Epithelial cell of esophagus (primary cell): ENCODE data around the gene MBNL1.
A peak's percentile ranks its signal among the peaks of the same experiment; 100 is the strongest.

Experiments used
- DNase-seq: peaks from one replicate; pipeline ENCODE4 v3.0.0; 2010; ENCODE audit warnings: low read depth
- H3K4me3 ChIP-seq: 2 replicates; pipeline ENCODE4 v1.5.1; 2011; ENCODE audit warnings: mild to moderate bottlenecking, low read length, control low read depth
- TF ChIP-seq, protein P1 (sequence below): IDR thresholded peaks from 2 replicates; pipeline ENCODE4 v1.5.1; 2011; ENCODE audit warnings: low read depth, mild to moderate bottlenecking, low read length, control low read depth, inconsistent platforms; ENCODE audit not compliant: insufficient read depth; ENCODE audit errors: missing control alignments

The MBNL1 gene

DNA sequence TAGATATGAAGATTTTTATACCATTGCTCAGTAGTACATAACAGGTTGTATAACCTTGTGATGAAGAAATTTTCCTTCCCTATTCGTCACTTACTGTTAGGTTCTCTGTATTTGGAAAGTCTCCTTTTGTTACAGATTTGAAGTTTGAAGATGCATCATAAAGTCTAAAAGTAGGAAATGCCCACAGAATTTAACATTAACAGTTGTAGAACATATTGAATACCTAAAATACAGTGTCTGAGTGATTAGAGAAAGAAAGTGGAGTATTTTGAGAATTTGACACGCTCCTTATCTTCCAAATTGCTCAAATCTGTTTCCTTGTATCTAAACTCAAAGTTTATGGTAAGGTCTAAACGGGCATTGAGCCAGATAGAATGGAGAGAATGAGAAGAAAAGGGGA is 111.3 kb downstream of the MBNL1 start:
- no peak overlapping the region for H3K4me3 ChIP-seq
- TF ChIP-seq, protein P1, sequence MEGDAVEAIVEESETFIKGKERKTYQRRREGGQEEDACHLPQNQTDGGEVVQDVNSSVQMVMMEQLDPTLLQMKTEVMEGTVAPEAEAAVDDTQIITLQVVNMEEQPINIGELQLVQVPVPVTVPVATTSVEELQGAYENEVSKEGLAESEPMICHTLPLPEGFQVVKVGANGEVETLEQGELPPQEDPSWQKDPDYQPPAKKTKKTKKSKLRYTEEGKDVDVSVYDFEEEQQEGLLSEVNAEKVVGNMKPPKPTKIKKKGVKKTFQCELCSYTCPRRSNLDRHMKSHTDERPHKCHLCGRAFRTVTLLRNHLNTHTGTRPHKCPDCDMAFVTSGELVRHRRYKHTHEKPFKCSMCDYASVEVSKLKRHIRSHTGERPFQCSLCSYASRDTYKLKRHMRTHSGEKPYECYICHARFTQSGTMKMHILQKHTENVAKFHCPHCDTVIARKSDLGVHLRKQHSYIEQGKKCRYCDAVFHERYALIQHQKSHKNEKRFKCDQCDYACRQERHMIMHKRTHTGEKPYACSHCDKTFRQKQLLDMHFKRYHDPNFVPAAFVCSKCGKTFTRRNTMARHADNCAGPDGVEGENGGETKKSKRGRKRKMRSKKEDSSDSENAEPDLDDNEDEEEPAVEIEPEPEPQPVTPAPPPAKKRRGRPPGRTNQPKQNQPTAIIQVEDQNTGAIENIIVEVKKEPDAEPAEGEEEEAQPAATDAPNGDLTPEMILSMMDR = no peak
- no peak for DNase-seq

DNA sequence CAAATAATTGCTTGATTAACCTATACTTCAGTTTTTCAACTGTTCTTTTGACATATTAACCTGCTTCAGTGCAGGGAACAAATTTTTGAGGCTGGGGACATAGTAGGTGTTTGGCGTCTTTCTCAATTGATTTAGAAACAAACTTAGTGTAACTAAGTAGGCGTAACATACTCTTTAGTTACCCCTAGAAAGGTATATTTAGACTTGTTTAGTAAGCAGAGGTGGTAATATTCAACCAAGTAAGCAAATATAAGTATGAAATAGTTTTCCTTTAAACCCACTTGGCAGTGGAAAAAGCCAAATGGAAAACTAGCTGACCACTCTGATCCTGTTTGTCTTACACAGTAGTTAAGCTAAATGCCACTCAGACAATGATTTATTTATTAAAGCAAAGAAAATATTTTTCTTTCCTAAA is 113.2 kb downstream of the MBNL1 start:
- DNase-seq = no peak
- TF ChIP-seq, protein P1 = no peak
- H3K4me3 ChIP-seq = peak overlapping the region; percentile 0

DNA sequence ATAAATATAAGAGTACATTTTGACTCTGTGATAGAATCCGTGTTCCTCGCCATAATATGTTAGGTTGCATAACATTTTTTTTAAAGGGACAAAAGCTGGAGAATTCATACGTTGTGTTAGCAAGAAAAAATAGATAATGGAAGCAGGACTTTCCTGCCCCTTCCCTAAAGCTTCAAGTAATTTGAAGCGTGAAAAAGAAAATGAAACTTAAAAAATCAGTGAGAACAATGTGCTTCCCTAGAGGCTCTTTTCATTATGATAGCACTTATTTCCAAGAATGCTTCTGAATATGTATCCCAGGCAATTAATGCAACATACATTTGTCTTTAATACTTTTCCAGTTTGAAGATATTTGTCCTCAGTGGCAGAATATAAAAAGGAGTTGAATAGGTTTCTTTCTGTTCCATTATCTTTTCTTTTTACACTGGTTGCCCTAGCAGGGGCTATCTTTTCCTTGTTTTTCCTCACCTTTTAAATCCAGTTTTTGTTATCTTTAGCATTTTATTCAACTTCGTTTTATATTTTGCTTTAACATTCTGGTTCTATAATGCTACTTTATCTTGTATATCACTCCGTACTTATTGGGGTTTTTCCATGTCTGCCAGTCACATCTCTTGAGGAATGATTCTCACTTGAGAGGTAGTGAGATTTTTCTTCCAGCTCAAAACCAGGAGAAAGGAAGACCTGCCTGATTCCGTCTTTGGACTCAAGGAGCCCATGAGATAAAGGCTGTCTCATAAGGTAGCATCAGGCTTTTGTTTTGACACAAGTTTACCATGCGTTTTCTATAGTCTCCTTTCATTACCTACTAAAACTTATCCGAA is 113.8 kb downstream of the MBNL1 start:
- DNase-seq = no peak
- peak overlapping the region; percentile 0 for H3K4me3 ChIP-seq

DNA sequence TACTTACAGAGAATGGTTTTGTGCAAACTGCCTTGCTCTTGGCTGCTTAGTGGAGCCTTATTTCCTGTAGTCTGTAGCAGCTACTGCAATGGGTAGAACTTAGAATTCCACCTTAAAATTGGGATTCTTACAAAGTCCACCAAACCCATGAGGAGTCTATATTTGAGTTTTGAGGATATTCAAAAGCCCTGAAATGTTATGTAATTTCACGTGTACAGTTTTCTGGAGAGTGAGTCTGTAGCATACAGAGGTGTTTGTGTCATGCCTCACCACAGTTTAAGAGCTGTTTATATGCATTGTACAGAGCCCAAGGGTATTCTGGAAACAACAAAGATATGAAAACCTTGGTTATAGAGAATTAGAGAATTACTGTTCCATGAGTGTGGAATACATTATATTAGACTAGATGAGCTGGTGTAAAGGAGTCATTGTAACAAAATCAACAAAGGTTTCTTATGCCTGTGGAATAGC is 114.4 kb downstream of the MBNL1 start:
- no peak overlapping the region for H3K4me3 ChIP-seq
- no peak for DNase-seq
- TF ChIP-seq, protein P1 = no peak

More for the DNA sequence above, 113.8 kb downstream of the MBNL1 start:
- TF ChIP-seq, protein P1 = no peak

DNA sequence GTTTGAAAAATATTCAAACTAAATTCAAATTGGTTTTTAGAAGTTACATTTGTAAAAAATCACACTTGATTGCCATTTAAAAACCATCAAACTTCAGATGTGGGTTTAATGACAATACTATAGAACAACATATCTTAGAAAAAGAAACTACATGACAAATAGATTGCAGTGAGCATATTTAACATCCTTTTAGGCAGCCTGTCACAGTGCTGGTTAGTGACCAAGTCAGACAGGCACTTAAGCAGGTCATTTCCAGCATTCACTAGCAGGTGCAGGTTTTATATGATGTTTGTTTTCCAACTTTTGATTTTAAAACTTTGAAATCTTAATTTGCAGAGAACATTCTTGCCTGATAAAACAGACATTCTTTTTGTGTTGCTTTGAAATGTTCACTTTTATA is 115.7 kb downstream of the MBNL1 start:
- TF ChIP-seq, protein P1 = no peak
- DNase-seq = no peak
- H3K4me3 ChIP-seq = no peak overlapping the region

DNA sequence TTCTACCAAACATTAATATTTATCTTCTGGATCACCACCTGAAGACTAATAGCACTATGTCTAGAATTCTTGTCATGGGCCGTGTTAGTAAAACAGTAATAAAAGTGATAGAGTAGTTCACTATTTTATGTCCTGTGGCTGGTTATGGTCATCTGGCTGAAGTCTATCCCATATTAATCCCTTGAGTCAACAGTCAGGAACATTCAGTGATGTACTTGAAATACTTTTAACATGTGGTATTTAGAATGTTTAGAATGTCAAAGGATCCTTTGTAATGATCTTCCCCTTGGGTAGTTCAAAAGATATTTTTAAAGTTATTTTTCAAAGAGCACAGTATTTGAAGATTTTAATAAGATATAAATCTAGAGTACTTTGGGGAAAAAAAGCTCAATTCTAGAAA is 117.0 kb downstream of the MBNL1 start:
- TF ChIP-seq, protein P1 = no peak
- no peak overlapping the region for H3K4me3 ChIP-seq
- no peak for DNase-seq

DNA sequence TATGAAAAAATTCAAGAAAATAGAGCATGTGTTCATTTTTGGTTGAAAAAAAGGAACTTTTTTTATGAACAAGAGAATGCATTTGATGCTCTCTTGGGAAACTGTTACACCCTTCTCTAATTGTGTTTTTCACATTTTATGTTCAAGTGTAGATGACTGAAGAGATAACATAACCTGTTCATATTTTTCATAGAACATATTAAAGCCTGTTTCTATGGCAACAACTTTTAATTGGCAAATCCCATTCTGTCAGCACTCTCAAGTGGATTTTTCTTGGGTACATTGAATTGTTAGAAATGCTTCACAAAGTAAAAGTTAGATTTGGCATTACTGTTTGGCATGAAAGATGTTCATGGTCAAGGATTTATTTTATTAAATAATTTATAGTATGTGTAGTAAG is 117.5 kb downstream of the MBNL1 start:
- DNase-seq = no peak
- TF ChIP-seq, protein P1 = no peak

More for the DNA sequence above, 117.5 kb downstream of the MBNL1 start:
- H3K4me3 ChIP-seq = no peak overlapping the region
